HG02798 (cell line): ENCODE results near the gene UBR3.
"Not testable (repeated sequence)": the region's sequence is repeated elsewhere in the genome, so short reads cannot be mapped to it uniquely, and the experiment has no call there.

Experiments
- ATAC-seq: cut with Tn5 transposase; IDR thresholded peaks from one replicate; pipeline ENCODE4 v1.9.1; 2021; ENCODE audit warnings: mild to moderate bottlenecking; ENCODE audit not compliant: unreplicated experiment, poor library complexity

UBR3 gene

DNA sequence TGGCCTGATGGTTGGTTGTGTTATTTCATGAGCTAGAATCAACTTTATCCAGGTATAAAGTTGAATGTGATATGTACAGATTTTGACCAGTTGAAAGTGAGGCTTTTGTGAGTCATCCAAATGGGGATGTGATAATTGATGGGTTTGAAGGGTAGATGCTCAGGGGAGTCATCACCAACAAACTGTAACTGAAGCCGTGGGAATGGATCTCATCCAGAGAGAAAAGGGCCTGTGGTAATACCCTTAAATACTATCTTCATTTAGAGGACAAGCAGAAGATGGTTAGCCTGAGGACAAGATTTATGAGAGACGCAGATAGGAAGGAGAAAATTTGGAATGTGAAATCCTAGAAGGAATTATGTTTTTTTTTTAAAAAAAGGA, 260.1 kb downstream of the UBR3 start:
- no peak for ATAC-seq

DNA sequence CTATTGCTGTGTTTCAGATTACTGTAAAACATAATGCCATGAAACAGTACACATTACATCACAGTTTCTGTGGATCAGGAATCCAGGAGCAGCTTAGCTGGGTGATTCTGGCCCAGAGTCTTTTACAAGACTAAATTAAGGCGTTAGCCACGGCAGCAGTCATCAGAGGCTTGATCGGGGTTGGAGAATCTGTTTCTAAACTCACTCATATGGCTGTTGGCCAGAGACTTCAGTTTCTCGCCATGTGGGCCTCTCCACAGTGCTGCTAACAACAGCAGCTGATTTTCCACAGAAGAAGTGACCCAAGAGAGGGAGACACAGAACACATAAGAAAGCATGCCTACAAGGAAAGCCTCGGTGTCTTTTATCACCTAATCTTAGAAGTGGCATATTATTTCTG, 261.5 kb downstream of the UBR3 start:
- ATAC-seq = no peak

DNA sequence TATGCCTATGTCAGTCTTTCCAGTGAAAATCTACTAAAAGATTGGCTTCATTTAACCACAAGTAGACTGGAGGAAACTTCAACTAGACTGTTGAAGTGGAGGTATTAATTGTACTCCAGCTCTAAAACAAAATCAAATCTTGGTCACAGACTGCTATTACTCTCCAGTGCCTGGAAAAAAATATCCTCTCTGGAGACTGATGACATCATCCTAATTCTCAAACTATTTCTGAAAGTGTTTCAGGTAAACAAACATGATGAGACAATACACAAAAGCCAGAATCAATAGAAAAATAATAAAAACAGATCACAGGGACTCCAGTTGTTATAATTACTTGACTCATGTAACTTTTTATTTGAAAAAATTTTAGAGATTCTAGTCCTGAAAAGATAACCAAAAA, 263.0 kb downstream of the UBR3 start:
- ATAC-seq = no peak

DNA sequence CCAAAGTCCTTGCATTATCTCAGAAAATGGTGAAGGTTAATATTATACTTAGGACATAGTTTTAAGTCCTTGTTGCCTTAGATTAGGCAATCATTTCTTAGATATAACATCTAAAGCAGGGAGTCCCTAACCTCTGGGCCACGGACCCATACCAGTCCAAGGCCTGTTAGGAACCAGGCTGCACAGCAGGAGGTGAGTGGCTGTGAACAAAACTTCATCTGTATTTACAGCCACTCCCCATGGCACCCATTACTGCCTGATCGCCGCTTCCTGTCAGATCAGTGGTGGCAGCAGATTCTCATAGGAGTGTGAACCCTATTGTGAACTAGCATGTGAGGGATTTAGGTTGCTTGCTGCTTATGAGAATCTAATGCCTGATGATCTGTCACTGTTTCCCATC, 264.2 kb downstream of the UBR3 start:
- ATAC-seq = no peak

DNA sequence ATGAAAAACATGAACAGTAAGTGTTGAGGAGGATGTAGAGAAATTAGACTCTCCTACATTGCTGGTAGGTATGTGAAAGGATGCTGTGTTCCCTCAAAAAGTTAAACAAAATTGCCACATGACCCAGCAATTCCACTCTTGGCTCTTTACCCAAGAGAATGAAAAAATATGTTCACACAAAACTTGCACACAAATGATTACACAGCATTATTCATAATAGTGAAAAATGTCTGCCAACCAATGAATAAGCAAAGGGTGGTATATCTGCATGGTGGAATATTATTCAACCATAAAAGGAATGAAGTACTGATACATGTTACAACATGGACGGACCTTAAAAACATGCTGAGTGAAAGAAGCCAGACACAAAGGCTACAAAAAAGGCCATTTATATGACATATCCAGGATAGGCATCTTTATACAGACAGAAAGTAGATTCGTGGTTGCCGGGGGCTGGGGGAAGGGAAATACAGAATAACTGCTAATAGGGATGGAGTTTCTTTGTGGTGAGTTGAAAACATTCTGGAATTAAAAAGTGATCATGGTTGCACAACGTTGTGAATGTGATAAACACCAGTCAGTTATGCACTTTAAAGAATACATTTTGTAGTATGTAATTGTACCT, 265.3 kb downstream of the UBR3 start:
- ATAC-seq = no peak

DNA sequence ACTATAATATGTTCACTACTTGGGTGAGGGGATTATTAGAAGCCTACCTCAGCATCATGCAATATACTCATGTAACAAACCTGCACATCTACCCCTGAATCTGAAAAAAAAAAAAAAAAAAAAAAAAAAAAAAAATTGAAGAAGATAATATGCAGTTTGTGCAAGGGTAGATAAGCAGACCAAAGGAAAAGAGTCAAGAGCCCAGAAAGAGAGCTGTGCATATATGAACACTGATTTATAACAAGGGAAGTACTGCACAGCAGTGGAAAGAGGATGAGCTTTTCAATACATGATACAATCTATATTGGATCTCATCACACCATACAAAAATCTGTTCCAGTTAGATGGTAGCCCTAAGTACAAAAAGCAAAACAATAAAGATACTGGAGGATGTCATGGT, 268.1 kb downstream of the UBR3 start:
- ATAC-seq = no peak

DNA sequence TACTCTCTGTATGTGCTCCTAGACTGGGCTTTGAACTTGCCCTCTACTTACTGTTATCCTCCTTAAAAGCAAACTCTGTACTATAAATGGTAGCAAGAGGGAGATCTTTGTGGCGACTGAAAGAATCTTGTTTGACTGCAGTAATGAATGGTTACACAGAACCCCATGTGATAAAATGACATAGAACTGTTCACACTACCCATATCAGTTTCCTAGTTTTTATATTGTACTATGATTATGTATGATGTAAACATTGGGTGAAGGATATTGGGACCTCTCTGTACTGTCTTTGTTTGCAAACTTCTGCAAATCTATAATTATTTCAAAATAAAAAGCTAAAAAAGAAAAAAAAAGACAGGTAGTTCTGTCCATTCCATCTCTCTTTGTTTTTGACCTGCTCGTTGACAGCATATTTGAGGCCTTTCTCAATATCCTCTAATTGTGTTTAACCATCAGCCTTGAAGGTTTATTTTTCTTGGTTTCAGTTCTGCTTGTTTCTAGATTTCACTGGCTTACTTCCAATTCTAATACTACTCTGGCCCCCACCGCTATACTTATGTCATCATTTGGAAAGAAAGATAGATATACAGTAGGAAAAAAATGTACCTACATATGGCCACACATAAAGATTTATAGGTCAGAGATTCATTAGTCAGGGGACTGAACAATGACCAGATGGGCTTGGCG, 271.5 kb downstream of the UBR3 start:
- no peak for ATAC-seq

DNA sequence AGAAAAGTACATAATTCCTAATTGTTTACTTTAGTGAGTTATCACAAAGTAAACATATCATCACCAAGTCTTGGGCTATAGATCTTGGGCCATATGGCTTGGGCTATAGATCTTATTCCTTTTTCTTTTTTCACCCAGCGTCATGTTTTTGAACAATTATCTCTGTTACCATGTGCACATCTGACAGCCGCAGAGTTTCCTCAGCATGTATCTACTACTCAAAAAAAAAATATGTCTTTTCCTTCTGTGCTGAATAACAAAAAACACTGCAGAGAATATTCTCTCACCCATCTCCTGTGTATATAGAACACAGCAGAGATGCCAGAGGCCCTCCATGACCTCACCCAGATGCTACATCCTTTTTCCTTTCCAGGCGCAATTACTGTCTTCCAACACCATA, 274.5 kb downstream of the UBR3 start:
- no peak for ATAC-seq

DNA sequence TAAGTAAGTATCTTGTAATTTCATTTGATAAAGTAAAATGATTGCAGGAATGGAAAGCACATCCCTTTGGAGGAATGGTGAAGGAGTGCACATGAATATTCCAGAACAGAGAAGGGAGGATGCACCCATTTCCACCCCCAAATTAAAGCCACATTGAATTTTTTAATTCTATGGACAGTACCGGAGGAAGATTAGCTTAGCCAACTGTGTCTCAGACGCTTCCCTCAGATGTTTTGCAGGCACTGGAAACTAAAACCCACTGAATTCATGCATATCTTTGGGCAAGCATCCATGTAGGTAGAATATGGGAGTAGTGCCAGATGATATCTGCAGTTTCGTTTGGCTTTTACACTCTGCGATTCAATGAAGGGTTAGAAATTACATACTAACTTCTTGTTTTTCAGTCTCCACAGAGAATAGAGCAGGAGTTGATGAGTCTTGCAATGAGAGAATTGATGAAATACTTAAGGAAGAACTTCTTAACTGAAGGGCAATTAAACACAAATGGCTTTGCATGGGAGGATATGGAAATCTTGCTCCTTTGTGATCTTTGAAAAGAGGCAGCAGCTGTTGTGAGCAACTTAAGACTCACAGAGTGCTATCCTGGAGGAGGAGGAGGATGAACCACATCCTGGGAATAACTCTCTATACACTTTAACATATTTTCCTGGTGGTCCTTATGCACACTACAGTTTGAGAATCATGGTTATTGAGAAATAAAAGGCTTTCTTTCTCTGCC, 279.0 kb downstream of the UBR3 start:
- no peak for ATAC-seq

DNA sequence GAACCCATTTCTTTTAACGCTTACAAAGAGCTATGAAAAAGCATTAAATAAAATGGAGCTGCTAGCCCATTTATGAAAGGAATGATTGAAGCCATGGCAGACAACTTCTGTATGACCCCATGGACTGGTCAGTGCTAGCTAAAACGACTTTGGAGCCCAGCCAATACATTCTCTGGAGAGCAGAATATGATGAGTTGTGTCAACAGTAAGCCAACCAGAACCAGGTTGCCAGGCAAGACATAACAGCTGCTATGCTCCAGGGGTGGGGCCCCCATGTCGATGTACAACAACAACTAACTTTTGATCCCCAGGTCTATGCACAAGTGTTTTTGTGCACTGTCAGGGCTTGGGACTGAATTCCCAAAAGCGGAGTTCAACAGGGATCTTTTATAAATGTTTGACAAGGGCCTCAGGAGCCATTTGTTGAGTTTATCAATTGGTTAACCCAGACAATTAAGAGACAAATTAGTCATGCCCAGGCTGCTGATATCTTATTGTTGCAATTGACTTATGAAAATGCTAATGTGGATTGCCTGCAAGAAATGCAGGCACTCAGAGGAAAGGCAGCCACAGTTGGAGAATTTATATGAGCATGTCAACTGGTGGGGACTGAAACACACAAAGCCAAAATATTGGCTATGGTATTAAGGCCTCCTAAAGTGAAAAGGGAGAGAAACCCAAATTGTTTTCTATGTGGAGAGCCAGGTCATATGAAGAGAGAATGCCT, 286.1 kb downstream of the UBR3 start:
- no peak for ATAC-seq

DNA sequence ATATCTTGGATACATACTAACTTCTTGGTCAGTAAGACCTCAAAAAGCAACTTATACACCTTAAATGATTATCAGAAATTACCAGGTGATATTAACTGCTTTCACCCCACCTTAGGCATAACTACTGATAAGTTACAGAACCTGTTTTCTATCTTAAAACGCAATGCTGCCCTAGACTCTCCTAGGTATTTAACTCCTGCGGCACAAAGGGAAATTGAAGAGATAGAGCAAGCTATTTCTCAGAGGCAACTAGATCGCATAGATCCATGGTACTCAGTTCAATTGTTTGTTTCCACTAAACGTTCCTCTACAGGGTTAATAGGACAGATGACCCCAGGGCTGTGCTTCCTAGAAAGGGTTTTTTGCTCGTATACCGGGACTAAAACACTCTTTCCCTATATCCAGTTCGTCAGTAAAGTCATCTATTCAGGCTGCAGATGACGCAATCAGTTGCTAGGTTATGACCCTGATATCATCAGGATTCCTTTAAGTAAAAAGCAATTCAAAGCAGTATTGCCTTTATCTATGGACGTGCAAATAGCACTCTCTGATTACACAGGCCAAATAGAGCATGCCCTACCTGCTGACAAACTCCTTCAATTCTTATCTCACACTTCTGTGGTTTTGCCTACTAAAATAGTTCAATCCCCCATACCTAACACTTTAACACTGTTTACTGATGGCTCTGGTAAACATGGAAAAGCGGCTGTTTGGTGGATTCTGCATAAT, 288.4 kb downstream of the UBR3 start:
- ATAC-seq = no peak

DNA sequence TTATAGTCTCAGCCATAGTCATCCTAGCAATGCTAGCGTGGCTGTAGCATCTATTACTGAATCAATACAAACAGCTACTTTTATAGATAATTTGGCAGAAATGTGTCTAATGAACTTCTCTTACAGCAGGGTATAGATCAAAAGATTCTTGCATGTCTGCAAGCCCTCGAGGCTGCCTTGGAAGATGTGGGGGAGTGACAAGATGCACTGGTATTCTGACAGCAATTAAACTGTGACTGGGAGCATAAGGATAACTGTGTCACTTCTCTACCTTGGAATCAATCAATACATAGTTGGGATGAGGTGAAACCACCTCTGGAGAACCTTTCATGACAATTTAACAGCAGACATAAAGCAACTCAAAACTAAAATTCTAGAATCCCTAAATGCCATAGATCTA, 291.4 kb downstream of the UBR3 start:
- no peak for ATAC-seq

DNA sequence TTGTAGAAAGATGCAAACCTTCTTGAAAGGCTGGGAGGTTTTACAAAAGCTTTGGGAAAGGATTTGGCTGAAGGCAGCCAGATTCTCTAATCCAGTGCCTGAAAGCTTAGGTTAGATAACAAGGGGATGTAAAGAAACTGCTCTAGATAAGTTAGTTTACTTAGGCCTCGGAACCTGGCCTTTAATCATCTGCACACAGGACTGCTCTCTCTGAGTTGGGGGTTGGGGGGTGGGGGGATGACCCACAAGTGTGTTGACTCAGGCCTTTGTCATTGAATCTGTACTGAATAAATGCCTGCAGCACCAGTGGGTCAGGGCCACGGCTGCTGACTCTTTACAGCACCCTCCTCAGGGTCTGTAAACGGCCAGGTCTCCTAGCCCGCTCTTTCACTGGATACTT, 292.1 kb downstream of the UBR3 start:
- ATAC-seq = not testable (repeated sequence)

DNA sequence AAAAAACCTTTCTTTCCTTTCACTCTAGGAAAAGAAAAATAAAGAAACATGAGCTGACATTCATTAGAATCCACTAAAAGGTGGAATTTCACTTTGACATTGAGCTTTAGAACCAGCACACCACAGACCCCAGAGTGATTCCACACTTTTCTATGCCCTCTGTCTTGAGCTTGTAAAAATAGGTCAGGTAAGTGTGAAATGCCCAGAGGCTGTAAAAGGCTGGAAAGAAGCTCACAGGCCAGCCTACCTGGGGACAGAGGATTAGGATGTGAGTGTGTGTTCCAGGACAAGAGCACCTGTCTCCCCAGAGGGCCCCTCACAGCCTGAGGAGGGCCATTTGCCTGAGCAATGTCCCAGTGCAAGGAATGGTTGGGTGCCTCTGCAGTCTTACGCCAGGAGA, 294.4 kb downstream of the UBR3 start:
- ATAC-seq = no peak

DNA sequence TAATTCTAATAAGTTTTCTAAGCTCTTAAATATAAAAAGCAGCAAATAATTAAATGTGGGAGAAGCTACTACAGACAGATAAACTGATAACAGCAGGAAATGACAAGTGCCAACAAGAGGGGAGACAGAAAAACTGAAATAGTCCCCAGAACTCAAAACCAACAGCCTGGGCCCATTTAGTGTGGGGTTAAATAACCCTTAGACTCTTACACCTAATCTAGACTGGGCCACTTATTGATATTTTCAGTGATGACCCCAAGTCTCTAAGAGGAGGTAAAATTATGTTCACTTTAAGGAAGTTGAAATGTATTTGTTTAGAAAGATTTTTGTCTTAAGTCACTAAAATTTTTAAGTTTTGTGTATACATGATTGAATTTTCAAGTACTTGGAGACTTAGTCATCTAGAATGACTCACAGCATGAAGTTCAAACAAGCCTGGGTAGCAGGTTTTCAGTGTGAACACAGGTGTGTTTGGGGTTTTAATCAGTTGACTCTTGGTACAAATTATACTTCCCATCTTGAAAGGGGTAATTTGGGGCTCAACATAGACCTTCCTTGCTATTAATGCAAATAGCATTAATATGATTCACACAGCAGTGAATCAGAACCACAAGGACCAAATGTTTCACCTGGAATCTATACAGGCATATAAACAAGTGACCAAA, 295.8 kb downstream of the UBR3 start:
- ATAC-seq = no peak

DNA sequence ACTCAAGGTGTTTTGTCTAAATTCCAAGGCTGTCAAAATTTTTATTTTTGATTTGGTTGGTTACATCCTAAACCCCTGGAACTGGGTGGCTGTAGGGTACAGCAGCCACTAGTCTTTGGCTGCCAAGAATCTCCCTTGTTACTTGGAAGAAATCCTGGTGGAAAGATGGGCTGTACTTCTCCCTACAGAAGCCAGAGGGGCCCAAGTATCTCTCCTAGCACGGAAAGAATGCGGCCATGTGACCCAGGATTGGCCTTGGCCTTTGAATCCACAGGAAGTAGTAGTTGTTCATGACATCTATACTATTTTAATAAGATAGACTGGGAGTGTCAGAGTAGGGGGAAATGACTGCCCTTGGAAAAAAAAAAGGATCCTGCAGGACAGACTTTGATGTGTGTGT, 296.3 kb downstream of the UBR3 start:
- ATAC-seq = no peak

DNA sequence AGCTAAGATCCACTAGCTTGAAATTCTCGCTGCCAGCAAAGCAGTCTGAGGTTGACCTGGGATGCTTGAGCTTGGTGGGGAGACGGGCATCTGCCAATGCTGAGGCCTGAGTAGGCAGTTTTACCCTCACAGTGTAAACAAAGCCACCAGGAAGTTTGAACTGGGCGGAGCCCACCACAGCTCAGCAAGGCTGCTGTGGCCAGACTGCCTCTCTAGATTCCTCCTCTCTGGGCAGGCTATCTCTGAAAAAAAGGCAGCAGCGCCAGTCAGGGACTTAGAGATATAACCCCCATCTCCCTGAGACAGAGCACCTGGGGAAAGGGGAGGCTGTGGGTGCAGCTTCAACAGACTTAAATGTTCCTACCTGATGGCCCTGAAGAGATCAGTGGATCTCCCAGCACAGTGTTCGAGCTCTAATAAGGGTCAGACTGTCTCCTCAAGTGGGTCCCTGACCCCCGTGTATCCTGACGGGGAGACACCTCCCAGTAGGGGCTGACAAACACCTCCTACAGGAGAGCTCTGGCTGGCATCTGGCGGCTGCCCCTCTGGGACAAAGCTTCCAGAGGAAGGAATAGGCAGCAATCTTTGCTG, 299.0 kb downstream of the UBR3 start:
- ATAC-seq = not testable (repeated sequence)
